Osteocyte (in vitro differentiated cells): Measurements from ENCODE around the gene CRIP1. TPM values are rescaled to one million over a fixed set of nuclear protein-coding genes. Genes with fewer than 3 reads are reported as not detected.

ENCODE experiments used
- DNase-seq: peaks from one replicate; pipeline ENCODE4 v3.0.0; 2021; ENCODE audit warnings: mixed read lengths; ENCODE audit not compliant: unreplicated experiment; ENCODE audit errors: extremely low spot score
- H3K27ac Mint-ChIP-seq: one replicate; pipeline ENCODE4 v1.8.0; 2021; ENCODE audit warnings: mild to moderate bottlenecking, mixed read lengths; ENCODE audit not compliant: unreplicated experiment
- H3K27me3 Mint-ChIP-seq: one replicate; pipeline ENCODE4 v1.8.0; 2021; ENCODE audit warnings: mixed read lengths; ENCODE audit not compliant: unreplicated experiment
- H3K36me3 Mint-ChIP-seq: one replicate; pipeline ENCODE4 v1.8.0; 2021; ENCODE audit warnings: mixed read lengths; ENCODE audit not compliant: unreplicated experiment
- H3K4me1 Mint-ChIP-seq: one replicate; pipeline ENCODE4 v1.8.0; 2021; ENCODE audit warnings: mixed read lengths; ENCODE audit not compliant: unreplicated experiment
- H3K4me3 Mint-ChIP-seq: one replicate; pipeline ENCODE4 v1.8.0; 2021; ENCODE audit warnings: mild to moderate bottlenecking, moderate library complexity, mixed read lengths; ENCODE audit not compliant: unreplicated experiment
- H3K9me3 Mint-ChIP-seq: one replicate; pipeline ENCODE4 v1.8.0; 2021; ENCODE audit warnings: mixed read lengths; ENCODE audit not compliant: unreplicated experiment
- CTCF ChIP-seq: fragments of 200-600 bp; sonication (generic); IDR thresholded peaks from 2 replicates; pipeline ENCODE4 v1.5.0; 2021; ENCODE audit warnings: antibody characterized with exemption, mild to moderate bottlenecking, moderate library complexity
- long read RNA-seq: library from polyadenylated mRNA; unstranded; transcript quantifications from one replicate; pipeline ENCODE4 v2.0.0, GENCODE V29; 2021
- total RNA-seq: library from RNA; stranded (reverse); gene quantifications from 2 replicates; pipeline ENCODE4 v1.2.1, GENCODE V29; 2021

CRIP1 gene
- 31.0 and 34.1 TPM in 2 replicates for total RNA-seq
- long read RNA-seq, transcript CRIP1-201 (5 exons, 1,311 nt): major isoform, 6 of 6 reads
- long read RNA-seq, partial matches to known transcripts: 0 of 6 reads
- long read RNA-seq, other reads (novel, unspliced or antisense): 0 of 6 reads

GRCh38 chr14:105486163-105486973, at the start of gene CRIP1:
Gene CRIP1, plus strand, starts transcription at chr14:105486886. Its CDS starts 374 bp downstream, at chr14:105487260.
- H3K27me3 Mint-ChIP-seq: no peaks in the 10 kb centered on the region
- TF ChIP-seq CTCF: no peak

GRCh38 chr14:105436891-105437722, 49.6 kb upstream of the CRIP1 start:
- Mint-ChIP-seq H3K27me3 (no peaks in the 10 kb centered on the region), H3K36me3 (peaks cover 11% of the 10 kb centered on the region), H3K9me3 (peaks cover 10% of the 10 kb centered on the region), H3K27ac (no peak overlapping the region), H3K4me1 (peaks cover 6% of the 10 kb centered on the region), H3K4me3 (no peak overlapping the region)
- DNase-seq: no peak
- no peak for TF ChIP-seq CTCF

More at GRCh38 chr14:105486163-105486973, at the start of gene CRIP1:
- H3K27ac Mint-ChIP-seq: peak within 1 kb of the TSS; percentile 60
- no peaks in the 10 kb centered on the region for H3K9me3 Mint-ChIP-seq
- DNase-seq: no peak
- H3K4me3 Mint-ChIP-seq: no peak within 1 kb of the TSS
- H3K36me3 Mint-ChIP-seq: no peaks in the 10 kb centered on the region
- peaks cover 49% of the 10 kb centered on the region for H3K4me1 Mint-ChIP-seq

- Mint-ChIP-seq H3K27me3 (no peaks in the 10 kb centered on the region), H3K9me3 (peaks cover 10% of the 10 kb centered on the region), H3K27ac (no peak overlapping the region), H3K4me3 (no peak overlapping the region), H3K36me3 (peaks cover 15% of the 10 kb centered on the region), H3K4me1 (peaks cover 6% of the 10 kb centered on the region)
- no peak for TF ChIP-seq CTCF
- no peak for DNase-seq
Observed at GRCh38 chr14:105437723-105438500, 48.8 kb upstream of the CRIP1 start.

GRCh38 chr14:105439179-105439578, 47.5 kb upstream of the CRIP1 start:
- no peak for TF ChIP-seq CTCF
- H3K4me3 Mint-ChIP-seq: no peak overlapping the region
- peaks cover 17% of the 10 kb centered on the region for H3K36me3 Mint-ChIP-seq
- H3K27ac Mint-ChIP-seq: no peak overlapping the region
- peaks cover 6% of the 10 kb centered on the region for H3K4me1 Mint-ChIP-seq
- H3K9me3 Mint-ChIP-seq: peaks cover 10% of the 10 kb centered on the region
- no peak for DNase-seq
- H3K27me3 Mint-ChIP-seq: no peaks in the 10 kb centered on the region
